Liver (tissue), 3 donors: ENCODE measurements around the gene SLC22A12.

Source experiments
- CTCF ChIP-seq: fragments of 150-350 bp; IDR thresholded peaks from 2 replicates; pipeline ENCODE4 v1.5.1; 2017; ENCODE audit warnings: improper control_type of control experiment, low read depth, low read length; ENCODE audit not compliant: missing input control
- GABPA ChIP-seq, 2 donors: IDR thresholded peaks in 1 of 2; conservative IDR thresholded peaks in 1 of 2; 2 replicates each; pipeline ENCODE4 v1.6.1; 2016; ENCODE audit warnings: antibody characterized with exemption in 2 of 2, mild to moderate bottlenecking in 1 of 2, moderate library complexity in 1 of 2
- HNF4A ChIP-seq, 2 donors: conservative IDR thresholded peaks; 2 replicates each; pipeline ENCODE4 v1.6.1; 2016; ENCODE audit warnings: antibody characterized with exemption in 2 of 2, mild to moderate bottlenecking in 2 of 2
- YY1 ChIP-seq: IDR thresholded peaks from 2 replicates; pipeline ENCODE4 v1.6.1; 2016; ENCODE audit warnings: antibody characterized with exemption, mild to moderate bottlenecking
- TF ChIP-seq, protein P1 (sequence below): IDR thresholded peaks from 2 replicates; pipeline ENCODE4 v1.6.1; 2016; ENCODE audit warnings: antibody characterized with exemption, mild to moderate bottlenecking
- donor health status: healthy.
- donor health status: healthy.

- TF ChIP-seq CTCF (no peak), YY1 (no peak), GABPA (IDR thresholded peaks at IDR 0.05 in 1 of 2, conservative IDR thresholded peaks at IDR 0.05 in 1 of 2) (no peak), HNF4A (conservative IDR thresholded peaks at IDR 0.05) (no peak)
- TF ChIP-seq, protein P1, sequence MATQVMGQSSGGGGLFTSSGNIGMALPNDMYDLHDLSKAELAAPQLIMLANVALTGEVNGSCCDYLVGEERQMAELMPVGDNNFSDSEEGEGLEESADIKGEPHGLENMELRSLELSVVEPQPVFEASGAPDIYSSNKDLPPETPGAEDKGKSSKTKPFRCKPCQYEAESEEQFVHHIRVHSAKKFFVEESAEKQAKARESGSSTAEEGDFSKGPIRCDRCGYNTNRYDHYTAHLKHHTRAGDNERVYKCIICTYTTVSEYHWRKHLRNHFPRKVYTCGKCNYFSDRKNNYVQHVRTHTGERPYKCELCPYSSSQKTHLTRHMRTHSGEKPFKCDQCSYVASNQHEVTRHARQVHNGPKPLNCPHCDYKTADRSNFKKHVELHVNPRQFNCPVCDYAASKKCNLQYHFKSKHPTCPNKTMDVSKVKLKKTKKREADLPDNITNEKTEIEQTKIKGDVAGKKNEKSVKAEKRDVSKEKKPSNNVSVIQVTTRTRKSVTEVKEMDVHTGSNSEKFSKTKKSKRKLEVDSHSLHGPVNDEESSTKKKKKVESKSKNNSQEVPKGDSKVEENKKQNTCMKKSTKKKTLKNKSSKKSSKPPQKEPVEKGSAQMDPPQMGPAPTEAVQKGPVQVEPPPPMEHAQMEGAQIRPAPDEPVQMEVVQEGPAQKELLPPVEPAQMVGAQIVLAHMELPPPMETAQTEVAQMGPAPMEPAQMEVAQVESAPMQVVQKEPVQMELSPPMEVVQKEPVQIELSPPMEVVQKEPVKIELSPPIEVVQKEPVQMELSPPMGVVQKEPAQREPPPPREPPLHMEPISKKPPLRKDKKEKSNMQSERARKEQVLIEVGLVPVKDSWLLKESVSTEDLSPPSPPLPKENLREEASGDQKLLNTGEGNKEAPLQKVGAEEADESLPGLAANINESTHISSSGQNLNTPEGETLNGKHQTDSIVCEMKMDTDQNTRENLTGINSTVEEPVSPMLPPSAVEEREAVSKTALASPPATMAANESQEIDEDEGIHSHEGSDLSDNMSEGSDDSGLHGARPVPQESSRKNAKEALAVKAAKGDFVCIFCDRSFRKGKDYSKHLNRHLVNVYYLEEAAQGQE = no peak
These were observed 5.9 kb upstream of the SLC22A12 start for GRCh38 chr11:64585150-64585549.
